OCI-LY3 (cell line): ENCODE results near the gene MKNK2.
"Not testable (repeated sequence)": the region's sequence is repeated elsewhere in the genome, so short reads cannot be mapped to it uniquely, and the experiment has no call there.

ENCODE experiments used
- H2AFZ ChIP-seq: fragments of 200-600, 300-600 bp; shearing (Covaris generic); 2 replicates; pipeline ENCODE4 v1.6.0; 2014; ENCODE audit warnings: antibody characterized with exemption, low read depth, low read length
- H3K27ac ChIP-seq: fragments of 200-600, 300-600 bp; sonication (generic); 2 replicates; pipeline ENCODE4 v1.5.1; 2014; ENCODE audit warnings: mild to moderate bottlenecking, low read length, moderate library complexity, mixed read lengths
- H3K27me3 ChIP-seq: fragments of 200-600, 300-600 bp; sonication (generic); 2 replicates; pipeline ENCODE4 v1.6.1; 2014; ENCODE audit warnings: low read depth, low read length, mixed read lengths
- H3K36me3 ChIP-seq: fragments of 200-600, 300-600 bp; sonication (generic); replicated peaks from 2 replicates; pipeline ENCODE3; 2014; ENCODE audit warnings: low read depth, low read length, mixed read lengths
- H3K4me1 ChIP-seq: fragments of 300-600, 200-600 bp; sonication (generic); 2 replicates; pipeline ENCODE4 v1.6.1; 2014; ENCODE audit warnings: low read length, mixed read lengths
- H3K4me2 ChIP-seq: fragments of 200-600, 300-600 bp; sonication (generic); 2 replicates; pipeline ENCODE4 v1.6.1; 2014; ENCODE audit warnings: low read length, mixed read lengths
- H3K4me3 ChIP-seq: fragments of 300-600, 200-600 bp; sonication (generic); 2 replicates; pipeline ENCODE4 v1.5.1; 2014; ENCODE audit warnings: antibody characterized with exemption, mild to moderate bottlenecking, low read length, moderate library complexity
- H3K79me2 ChIP-seq: fragments of 300-600, 200-600 bp; shearing (Covaris generic); 2 replicates; pipeline ENCODE4 v1.6.1; 2014; ENCODE audit warnings: mild to moderate bottlenecking, low read length, mixed read lengths
- H3K9ac ChIP-seq: fragments of 300-600, 200-600 bp; shearing (Covaris generic); 2 replicates; pipeline ENCODE4 v1.6.0; 2014; ENCODE audit warnings: mild to moderate bottlenecking, low read length, moderate library complexity
- H3K9me3 ChIP-seq: fragments of 200-600, 300-600 bp; shearing (Covaris generic); 2 replicates; pipeline ENCODE4 v1.6.1; 2014; ENCODE audit warnings: low read length, mixed read lengths; ENCODE audit not compliant: insufficient read depth
- H4K20me1 ChIP-seq: fragments of 200-600, 300-600 bp; sonication (generic); 2 replicates; pipeline ENCODE4 v1.6.1; 2016; ENCODE audit warnings: low read length, mixed read lengths; ENCODE audit not compliant: insufficient read depth
- CTCF ChIP-seq: fragments of 200-600, 300-600 bp; sonication (generic); IDR thresholded peaks from 2 replicates; pipeline ENCODE4 v1.5.1; 2014; ENCODE audit warnings: antibody characterized with exemption, low read length, low read depth
- EZH2phosphoT487 ChIP-seq: fragments of 200-600 bp; shearing (Covaris generic); IDR thresholded peaks from 2 replicates; pipeline ENCODE4 v1.6.1; 2018; ENCODE audit warnings: antibody characterized with exemption, mixed run types, low read depth

Gene MKNK2

GRCh38 chr19:2097886-2098327, 46.9 kb upstream of the MKNK2 start:
- Histone ChIP-seq H3K4me1 (peaks cover 33% of the 10 kb centered on the region), H3K27me3 (no peaks in the 10 kb centered on the region), H3K4me3 (peak overlapping the region; percentile 81), H3K36me3 (peaks cover 55% of the 10 kb centered on the region), H3K4me2 (peak overlapping the region; percentile 88), H4K20me1 (no peaks in the 10 kb centered on the region), H3K79me2 (peaks cover 39% of the 10 kb centered on the region), H3K9ac (peak overlapping the region; percentile 70; the same call in 1 of the 2 replicates), H3K27ac (peak overlapping the region; percentile 84), H2AFZ (no peak overlapping the region), H3K9me3 (no peaks in the 10 kb centered on the region)
- no peak for TF ChIP-seq CTCF
- no peak for TF ChIP-seq EZH2phosphoT487

GRCh38 chr19:2097203-2097885, 46.3 kb upstream of the MKNK2 start:
- Histone ChIP-seq H3K4me1 (peaks cover 39% of the 10 kb centered on the region), H3K79me2 (peaks cover 45% of the 10 kb centered on the region), H4K20me1 (no peaks in the 10 kb centered on the region), H3K9ac (peak overlapping the region; percentile 70), H3K36me3 (peaks cover 58% of the 10 kb centered on the region), H3K9me3 (no peaks in the 10 kb centered on the region), H3K4me3 (peak overlapping the region; percentile 81), H2AFZ (no peak overlapping the region), H3K27me3 (no peaks in the 10 kb centered on the region), H3K4me2 (peak overlapping the region; percentile 88), H3K27ac (peak overlapping the region; percentile 84)
- TF ChIP-seq EZH2phosphoT487 (no peak), CTCF (no peak; the same call in 1 of the 2 replicates)

GRCh38 chr19:2096480-2097202, 45.6 kb upstream of the MKNK2 start, which contains the start of gene IZUMO4:
IZUMO4 (plus strand) TSS chr19:2096915; CDS start chr19:2096946, 31 bp downstream.
- Histone ChIP-seq H3K4me3 (peak within 1 kb of the TSS; percentile 81), H2AFZ (no peak within 1 kb of the TSS; the same call in 1 of the 2 replicates), H3K4me1 (peaks cover 43% of the 10 kb centered on the region), H3K27me3 (no peaks in the 10 kb centered on the region), H3K4me2 (peak within 1 kb of the TSS; percentile 90), H4K20me1 (no peaks in the 10 kb centered on the region), H3K79me2 (peaks cover 49% of the 10 kb centered on the region), H3K9me3 (no peaks in the 10 kb centered on the region), H3K36me3 (peaks cover 60% of the 10 kb centered on the region), H3K27ac (peak within 1 kb of the TSS; percentile 84), H3K9ac (peak within 1 kb of the TSS; percentile 77)
- TF ChIP-seq CTCF (peak; percentile 51), EZH2phosphoT487 (no peak)

GRCh38 chr19:2096034-2096479, 45.0 kb upstream of the MKNK2 start, which contains the start of gene MOB3A:
MOB3A (minus strand) TSS chr19:2096326; CDS start chr19:2078560, 17,766 bp downstream.
- Histone ChIP-seq H3K36me3 (peaks cover 58% of the 10 kb centered on the region), H3K9me3 (no peaks in the 10 kb centered on the region), H3K4me2 (peak within 1 kb of the TSS; percentile 90), H3K27ac (peak within 1 kb of the TSS; percentile 84), H3K4me1 (peaks cover 48% of the 10 kb centered on the region), H3K27me3 (no peaks in the 10 kb centered on the region), H3K9ac (peak within 1 kb of the TSS; percentile 77), H3K79me2 (peaks cover 51% of the 10 kb centered on the region), H4K20me1 (no peaks in the 10 kb centered on the region), H2AFZ (no peak within 1 kb of the TSS; the same call in 1 of the 2 replicates), H3K4me3 (peak within 1 kb of the TSS; percentile 81)
- TF ChIP-seq EZH2phosphoT487 (no peak), CTCF (peak; percentile 58)

GRCh38 chr19:2091926-2092525, 41.0 kb upstream of the MKNK2 start:
- not testable (repeated sequence) for H4K20me1 ChIP-seq, H3K9me3 ChIP-seq, H3K27me3 ChIP-seq, H2AFZ ChIP-seq, H3K4me3 ChIP-seq, H3K9ac ChIP-seq, H3K4me2 ChIP-seq
- H3K36me3 ChIP-seq = peaks cover 37% of the 10 kb centered on the region
- peaks cover 74% of the 10 kb centered on the region for H3K4me1 ChIP-seq
- H3K27ac ChIP-seq = peak overlapping the region; percentile 94
- H3K79me2 ChIP-seq = peaks cover 64% of the 10 kb centered on the region
